Keratinocyte (primary cell): ENCODE results near the gene LBHD1. TPM values are rescaled to one million over a fixed set of nuclear protein-coding genes. Genes with fewer than 3 reads are reported as not detected.
A peak's percentile ranks its signal among the peaks of the same experiment; 100 is the strongest.

Source experiments
- DNase-seq: peaks from one replicate; pipeline ENCODE4 v3.0.0-alpha.2; 2011; ENCODE audit warnings: low read depth, missing footprints, low spot score
- FAIRE-seq: peaks from 2 replicates; lab custom pipeline; 2011; peaks lifted over from hg19 to GRCh38; lab: Jason Lieb, UNC
- H2AFZ ChIP-seq: 2 replicates; pipeline ENCODE4 v1.6.0; 2012; ENCODE audit warnings: low read length, control low read depth, inconsistent platforms; ENCODE audit not compliant: control insufficient read depth
- H3K27ac ChIP-seq: 2 replicates; pipeline ENCODE4 v1.5.1; 2011; ENCODE audit warnings: low read length; ENCODE audit not compliant: control insufficient read depth, insufficient read depth
- H3K27me3 ChIP-seq: 3 replicates; pipeline ENCODE4 v1.6.0; 2011; ENCODE audit warnings: low read length; ENCODE audit not compliant: control insufficient read depth, insufficient read depth; ENCODE audit errors: extremely low read depth
- H3K36me3 ChIP-seq, 2 experiments: 2 replicates in 1 of 2; 3 replicates in 1 of 2; pipeline ENCODE4 v1.5.1; 2011; ENCODE audit warnings: low read length in 2 of 2, mild to moderate bottlenecking in 1 of 2; ENCODE audit not compliant: control insufficient read depth in 2 of 2, insufficient read depth in 2 of 2; ENCODE audit errors: extremely low read depth in 1 of 2
- H3K4me1 ChIP-seq: 3 replicates; pipeline ENCODE4 v1.5.1; 2011; ENCODE audit warnings: low read length; ENCODE audit not compliant: control insufficient read depth, insufficient read depth; ENCODE audit errors: extremely low read depth
- H3K4me2 ChIP-seq: 3 replicates; pipeline ENCODE4 v1.6.0; 2011; ENCODE audit warnings: low read depth, low read length; ENCODE audit not compliant: control insufficient read depth, insufficient read depth; ENCODE audit errors: extremely low read depth
- H3K4me3 ChIP-seq, 3 experiments: fragments of 200-600 bp in 1 of 3; sonication (generic) in 1 of 3; 2 replicates in 2 of 3; 3 replicates in 1 of 3; pipeline ENCODE4 v1.5.1; 2011 to 2016; ENCODE audit warnings: low read length in 3 of 3, mild to moderate bottlenecking in 3 of 3, control low read depth in 2 of 3, inconsistent platforms in 1 of 3, low read depth in 1 of 3, mixed read lengths in 1 of 3, mixed run types in 1 of 3, moderate library complexity in 1 of 3; ENCODE audit not compliant: control insufficient read depth in 2 of 3, insufficient read depth in 2 of 3; ENCODE audit errors: extremely low read depth in 1 of 3
- H3K79me2 ChIP-seq: 2 replicates; pipeline ENCODE4 v1.6.0; 2012; ENCODE audit warnings: low read length; ENCODE audit not compliant: control insufficient read depth, insufficient read depth
- H3K9ac ChIP-seq: 3 replicates; pipeline ENCODE4 v1.6.0; 2011; ENCODE audit warnings: low read length; ENCODE audit not compliant: control insufficient read depth, insufficient read depth; ENCODE audit errors: extremely low read depth
- H3K9me1 ChIP-seq: 3 replicates; pipeline ENCODE4 v1.6.0; 2011; ENCODE audit warnings: low read length; ENCODE audit not compliant: control insufficient read depth, insufficient read depth; ENCODE audit errors: extremely low read depth
- H3K9me3 ChIP-seq: 2 replicates; pipeline ENCODE4 v1.5.1; 2012; ENCODE audit warnings: low read depth, low read length; ENCODE audit not compliant: control insufficient read depth
- H4K20me1 ChIP-seq: 3 replicates; pipeline ENCODE4 v1.6.0; 2011; ENCODE audit warnings: low read length; ENCODE audit not compliant: control insufficient read depth, insufficient read depth; ENCODE audit errors: extremely low read depth
- EZH2 ChIP-seq: IDR thresholded peaks from one replicate; pipeline ENCODE4 v1.6.1; 2012; ENCODE audit warnings: inconsistent platforms, mild to moderate bottlenecking, low read length, moderate library complexity
- dilution Hi-C: fragments of 300-500 bp; cut with MboI; formaldehyde crosslinking; loops from one replicate; pipeline ENCODE4 v1.7.0; 2020; ENCODE audit warnings: low sequenced_read_pairs; ENCODE audit not compliant: extremely low pct_ligation_motif_present
- polyA plus RNA-seq, 5 experiments: library from polyadenylated mRNA; depleted of rRNA in 3 of 5; stranded (reverse) in 3 of 5; stranded (forward) in 1 of 5; unstranded in 1 of 5; fragments of >200 nt; gene quantifications; 1 replicate in 1 of 5; 2 replicates in 3 of 5; 3 replicates in 1 of 5; pipeline versions ENCODE4 v1.2.1 to v1.2.3, GENCODE V29; 2011 to 2012; ENCODE audit warnings: missing spikeins in 2 of 5, low read depth in 1 of 5, low replicate concordance in 1 of 5
- TF ChIP-seq, protein P1 (sequence below), 3 experiments: IDR thresholded peaks in 1 of 3; conservative IDR thresholded peaks in 1 of 3; optimal IDR thresholded peaks in 1 of 3; 2 replicates in 2 of 3; 3 replicates in 1 of 3; pipeline versions ENCODE3 to v1.5.1; 2011; ENCODE audit warnings: low read length in 3 of 3, mild to moderate bottlenecking in 3 of 3, moderate library complexity in 2 of 3, control low read depth in 1 of 3, inconsistent platforms in 1 of 3; ENCODE audit not compliant: insufficient read depth in 2 of 3; ENCODE audit errors: extremely low read depth in 1 of 3

LBHD1 gene
- polyA plus RNA-seq, 1 donor (not counting 4 experiments of a cell fraction or from before 2014, with no cell fraction given) = 4.9 TPM

DNA sequence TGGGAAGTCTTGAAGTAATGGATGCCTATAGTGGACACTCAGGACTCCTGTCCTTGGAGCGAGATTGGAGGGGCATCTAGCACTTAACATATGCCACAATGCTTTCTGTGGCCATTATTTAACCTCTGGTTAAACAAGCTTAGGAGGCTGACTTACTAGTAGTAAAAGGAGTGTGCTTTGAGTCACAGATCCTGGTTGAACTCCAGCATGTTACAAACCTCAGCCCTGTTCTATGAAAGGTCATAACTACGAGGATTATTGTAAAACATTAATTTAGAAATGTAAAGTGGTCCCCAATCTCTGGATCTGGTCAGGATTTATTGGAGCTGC is 1.1 kb upstream of the LBHD1 start:
- peaks cover 24% of the 10 kb centered on the region for H3K4me1 ChIP-seq
- no peak for FAIRE-seq
- H3K27me3 ChIP-seq = no peaks in the 10 kb centered on the region
- peak overlapping the region; percentile 81 for H3K4me2 ChIP-seq
- no peaks in the 10 kb centered on the region for H4K20me1 ChIP-seq
- H3K9ac ChIP-seq = no peak overlapping the region
- no peak overlapping the region for H2AFZ ChIP-seq
- no peak for TF ChIP-seq EZH2
- TF ChIP-seq, protein P1, sequence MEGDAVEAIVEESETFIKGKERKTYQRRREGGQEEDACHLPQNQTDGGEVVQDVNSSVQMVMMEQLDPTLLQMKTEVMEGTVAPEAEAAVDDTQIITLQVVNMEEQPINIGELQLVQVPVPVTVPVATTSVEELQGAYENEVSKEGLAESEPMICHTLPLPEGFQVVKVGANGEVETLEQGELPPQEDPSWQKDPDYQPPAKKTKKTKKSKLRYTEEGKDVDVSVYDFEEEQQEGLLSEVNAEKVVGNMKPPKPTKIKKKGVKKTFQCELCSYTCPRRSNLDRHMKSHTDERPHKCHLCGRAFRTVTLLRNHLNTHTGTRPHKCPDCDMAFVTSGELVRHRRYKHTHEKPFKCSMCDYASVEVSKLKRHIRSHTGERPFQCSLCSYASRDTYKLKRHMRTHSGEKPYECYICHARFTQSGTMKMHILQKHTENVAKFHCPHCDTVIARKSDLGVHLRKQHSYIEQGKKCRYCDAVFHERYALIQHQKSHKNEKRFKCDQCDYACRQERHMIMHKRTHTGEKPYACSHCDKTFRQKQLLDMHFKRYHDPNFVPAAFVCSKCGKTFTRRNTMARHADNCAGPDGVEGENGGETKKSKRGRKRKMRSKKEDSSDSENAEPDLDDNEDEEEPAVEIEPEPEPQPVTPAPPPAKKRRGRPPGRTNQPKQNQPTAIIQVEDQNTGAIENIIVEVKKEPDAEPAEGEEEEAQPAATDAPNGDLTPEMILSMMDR (optimal IDR thresholded peaks at IDR 0.05 in 1 of 3, IDR thresholded peaks at IDR 0.05 in 1 of 3, conservative IDR thresholded peaks at IDR 0.05 in 1 of 3; ENCODE audit: extremely low read depth in 1 of 3, insufficient read depth in 2 of 3, low read length in 3 of 3) = no peak
- H3K9me1 ChIP-seq = no peaks in the 10 kb centered on the region
- H3K79me2 ChIP-seq = peaks cover 44% of the 10 kb centered on the region
- H3K36me3 ChIP-seq = peaks cover 14 to 26% of the 10 kb centered on the region in 2 experiments
- H3K9me3 ChIP-seq = no peaks in the 10 kb centered on the region
- H3K4me3 ChIP-seq = no peak overlapping the region
- dilution Hi-C loops = no loop called here
- DNase-seq = no peak
- no peak overlapping the region for H3K27ac ChIP-seq

DNA sequence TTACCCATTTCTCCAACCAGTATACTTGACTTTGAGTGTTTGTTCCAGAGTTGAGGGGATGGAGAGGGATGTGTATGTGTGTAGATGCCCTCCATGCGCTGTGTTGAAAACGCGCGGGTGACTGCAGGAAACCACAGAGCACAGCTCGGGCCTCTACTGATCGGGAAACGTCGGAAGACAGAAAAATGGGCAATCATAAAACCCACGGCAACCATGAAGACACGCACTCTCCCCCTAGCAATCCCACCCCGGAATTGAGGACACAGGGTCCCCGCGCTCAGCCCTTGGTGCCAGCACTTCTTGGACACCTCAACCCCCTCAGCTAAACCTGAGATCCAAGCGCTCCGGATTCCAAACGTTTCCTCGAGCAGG is 845 bp downstream of the LBHD1 start:
- Histone ChIP-seq H3K4me1 (peaks cover 26% of the 10 kb centered on the region), H2AFZ (peak overlapping the region; percentile 96), H3K27ac (peak overlapping the region; percentile 88), H3K9me1 (no peaks in the 10 kb centered on the region), H3K27me3 (no peaks in the 10 kb centered on the region), H3K9me3 (no peaks in the 10 kb centered on the region), H3K4me3 (peak overlapping the region; percentile 79 to 93 (median 91)), H4K20me1 (peaks cover 4% of the 10 kb centered on the region), H3K9ac (peak overlapping the region; percentile 93), H3K79me2 (peaks cover 40% of the 10 kb centered on the region), H3K36me3 (peaks cover 15 to 26% of the 10 kb centered on the region in 2 experiments), H3K4me2 (peak overlapping the region; percentile 81)
- dilution Hi-C loops = no loop called here
- FAIRE-seq (no peak), DNase-seq (no peak)
- TF ChIP-seq, protein P1 (optimal IDR thresholded peaks at IDR 0.05 in 1 of 3, IDR thresholded peaks at IDR 0.05 in 1 of 3, conservative IDR thresholded peaks at IDR 0.05 in 1 of 3; ENCODE audit: extremely low read depth in 1 of 3, insufficient read depth in 2 of 3, low read length in 3 of 3) = no peak
- no peak for TF ChIP-seq EZH2
